H1 (cell line): ENCODE results near the gene SHTN1. TPM values are rescaled to one million over a fixed set of nuclear protein-coding genes. Genes with fewer than 3 reads are reported as not detected.

Experiments used
- CTCF ChIA-PET: fragments of 300-600 bp; sonication (Branson Sonifier 250); formaldehyde crosslinking; loops from one replicate; lab custom pipeline; 2021; ENCODE audit not compliant: partially characterized antibody; lab: Charles Lee
- POLR2A ChIA-PET: fragments of 300-600 bp; sonication (Branson Sonifier 250); formaldehyde crosslinking; loops from one replicate; lab custom pipeline; 2021; ENCODE audit warnings: inconsistent platforms; ENCODE audit not compliant: partially characterized antibody; lab: Charles Lee
- DNase-seq, 2 experiments: peaks; one replicate each; pipeline versions ENCODE4 v3.0.0 to v3.0.0-alpha.2; 2010 to 2022; ENCODE audit warnings: low spot score in 2 of 2, low read depth in 1 of 2, mixed read lengths in 1 of 2
- FAIRE-seq: peaks from 2 replicates; lab custom pipeline; 2011; peaks lifted over from hg19 to GRCh38; lab: Jason Lieb, UNC
- H2AFZ ChIP-seq: 2 replicates; pipeline ENCODE4 v1.8.1; 2012; ENCODE audit warnings: low read length, inconsistent platforms
- H2AK5ac ChIP-seq: 2 replicates; pipeline ENCODE4 v1.6.1; 2013; ENCODE audit warnings: low read depth, low read length
- H2BK120ac ChIP-seq: replicated peaks from 2 replicates; pipeline ENCODE3; 2013; ENCODE audit warnings: low read depth, low read length, inconsistent platforms
- H2BK12ac ChIP-seq: 2 replicates; pipeline ENCODE4 v1.6.1; 2013; ENCODE audit warnings: low read depth, low read length
- H2BK15ac ChIP-seq: 2 replicates; pipeline ENCODE4 v1.6.1; 2013; ENCODE audit warnings: low read length
- H2BK20ac ChIP-seq: 2 replicates; pipeline ENCODE4 v1.6.1; 2013; ENCODE audit warnings: low read length
- H2BK5ac ChIP-seq: 2 replicates; pipeline ENCODE4 v1.6.1; 2013; ENCODE audit warnings: low read depth, low read length
- H3K14ac ChIP-seq: 2 replicates; pipeline ENCODE4 v1.6.1; 2013; ENCODE audit warnings: inconsistent platforms; ENCODE audit not compliant: insufficient read length
- H3K18ac ChIP-seq: 2 replicates; pipeline ENCODE4 v1.6.1; 2013; ENCODE audit warnings: low read length; ENCODE audit errors: extremely low read depth
- H3K23ac ChIP-seq: 2 replicates; pipeline ENCODE4 v1.6.1; 2013; ENCODE audit warnings: inconsistent platforms; ENCODE audit not compliant: insufficient read length
- H3K23me2 ChIP-seq: 2 replicates; pipeline ENCODE4 v1.6.1; 2013; ENCODE audit warnings: low read depth, low read length
- H3K27ac ChIP-seq: 2 replicates; pipeline ENCODE4 v1.6.1; 2011; ENCODE audit warnings: low read depth, low read length, inconsistent platforms
- H3K27me3 ChIP-seq, 4 experiments: replicated peaks in 1 of 4; 1 replicate in 1 of 4; 2 replicates in 3 of 4; pipeline versions ENCODE4 v1.6.1 to v1.8.1; 2011 to 2013; ENCODE audit warnings: low read length in 3 of 4, mild to moderate bottlenecking in 3 of 4, inconsistent platforms in 2 of 4, mixed read lengths in 2 of 4, moderate library complexity in 1 of 4; ENCODE audit not compliant: control insufficient read depth in 3 of 4, insufficient read depth in 3 of 4; ENCODE audit errors: extremely low read depth in 1 of 4
- H3K36me3 ChIP-seq, 4 experiments: 2 replicates each; pipeline versions ENCODE4 v1.6.1 to v1.8.1; 2011 to 2013; ENCODE audit warnings: mild to moderate bottlenecking in 4 of 4, low read length in 3 of 4, moderate library complexity in 2 of 4, control low read depth in 1 of 4, inconsistent platforms in 1 of 4; ENCODE audit not compliant: insufficient read depth in 4 of 4, control insufficient read depth in 2 of 4
- H3K4ac ChIP-seq: replicated peaks from 2 replicates; pipeline ENCODE3; 2013; ENCODE audit warnings: low read length, low read depth, mixed read lengths, inconsistent platforms; ENCODE audit not compliant: insufficient read length
- H3K4me1 ChIP-seq, 4 experiments: replicated peaks in 1 of 4; 1 replicate in 1 of 4; 2 replicates in 3 of 4; pipeline versions ENCODE4 v1.6.1 to v1.8.1; 2011 to 2013; ENCODE audit warnings: low read length in 3 of 4, inconsistent platforms in 2 of 4, mixed read lengths in 1 of 4; ENCODE audit not compliant: insufficient read depth in 4 of 4, control insufficient read depth in 3 of 4
- H3K4me2 ChIP-seq, 2 experiments: 2 replicates each; pipeline versions ENCODE4 v1.6.1 to v1.8.1; 2011 to 2013; ENCODE audit warnings: low read depth in 2 of 2, low read length in 2 of 2, control low read depth in 1 of 2, inconsistent platforms in 1 of 2, mild to moderate bottlenecking in 1 of 2; ENCODE audit not compliant: insufficient read depth in 1 of 2
- H3K4me3 ChIP-seq, 4 experiments: fragments of 200-600, 300-600 bp in 1 of 4; sonication (generic), shearing (Covaris generic), sonication (Bioruptor Twin) in 1 of 4; 2 replicates each; pipeline versions ENCODE4 v1.5.1 to v1.8.1; 2011 to 2016; ENCODE audit warnings: low read length in 4 of 4, low read depth in 3 of 4, control low read depth in 2 of 4, inconsistent platforms in 2 of 4, mild to moderate bottlenecking in 2 of 4, mixed read lengths in 1 of 4, moderate library complexity in 1 of 4; ENCODE audit not compliant: insufficient read depth in 2 of 4; ENCODE audit errors: extremely low read depth in 1 of 4
- H3K56ac ChIP-seq: replicated peaks from 2 replicates; pipeline ENCODE3; 2013; ENCODE audit warnings: low read depth, mild to moderate bottlenecking, mixed read lengths, low read length, inconsistent platforms; ENCODE audit not compliant: insufficient read length
- H3K79me1 ChIP-seq: 2 replicates; pipeline ENCODE4 v1.6.1; 2013; ENCODE audit warnings: low read depth, low read length, control low read depth
- H3K79me2 ChIP-seq, 2 experiments: 2 replicates each; pipeline versions ENCODE4 v1.6.1 to v1.8.1; 2012 to 2013; ENCODE audit warnings: low read length in 2 of 2, mild to moderate bottlenecking in 2 of 2, inconsistent platforms in 1 of 2; ENCODE audit not compliant: insufficient read depth in 2 of 2, control insufficient read depth in 1 of 2
- H3K9ac ChIP-seq, 4 experiments: replicated peaks in 1 of 4; 1 replicate in 1 of 4; 2 replicates in 3 of 4; pipeline versions ENCODE4 v1.6.1 to v1.8.1; 2011 to 2013; ENCODE audit warnings: low read depth in 3 of 4, low read length in 3 of 4, control low read depth in 2 of 4, mild to moderate bottlenecking in 2 of 4, moderate library complexity in 2 of 4, inconsistent platforms in 1 of 4; ENCODE audit errors: extremely low read depth in 1 of 4
- H3K9me3 ChIP-seq, 2 experiments: 2 replicates each; pipeline versions ENCODE4 v1.6.1 to v1.8.1; 2012 to 2013; ENCODE audit warnings: mild to moderate bottlenecking in 2 of 2, moderate library complexity in 2 of 2, control low read depth in 1 of 2, inconsistent platforms in 1 of 2, low read depth in 1 of 2, low read length in 1 of 2, mixed read lengths in 1 of 2; ENCODE audit not compliant: insufficient read depth in 2 of 2
- H4K20me1 ChIP-seq, 2 experiments: replicated peaks in 1 of 2; 2 replicates each; pipeline versions ENCODE3 to v1.8.1; 2011 to 2013; ENCODE audit warnings: inconsistent platforms in 2 of 2, low read length in 2 of 2, mild to moderate bottlenecking in 1 of 2; ENCODE audit not compliant: insufficient read depth in 2 of 2, control insufficient read depth in 1 of 2
- H4K5ac ChIP-seq: 2 replicates; pipeline ENCODE4 v1.6.1; 2013; ENCODE audit warnings: low read length, low read depth, mixed read lengths, inconsistent platforms; ENCODE audit not compliant: insufficient read length
- H4K8ac ChIP-seq: 2 replicates; pipeline ENCODE4 v1.8.0; 2013; ENCODE audit warnings: mild to moderate bottlenecking, moderate library complexity, low read length, inconsistent platforms; ENCODE audit not compliant: insufficient read depth; ENCODE audit errors: extremely low read depth
- H4K91ac ChIP-seq: replicated peaks from 2 replicates; pipeline ENCODE3; 2013; ENCODE audit warnings: low read length, mixed read lengths, inconsistent platforms; ENCODE audit not compliant: insufficient read length
- POLR2A ChIP-seq, 2 experiments: IDR thresholded peaks; 1 replicate in 1 of 2; 2 replicates in 1 of 2; pipeline ENCODE4 v1.6.1; 2011; ENCODE audit warnings: low read depth in 2 of 2, low read length in 2 of 2, mild to moderate bottlenecking in 2 of 2; ENCODE audit errors: control extremely low read depth in 1 of 2
- WGBS, 2 experiments: shearing (Covaris generic) in 1 of 2; methylation state at CpG; one replicate each; pipeline versions ENCODE4 v1.1.6 to v1.1.7; 2013 to 2015; ENCODE audit warnings: low lambda C conversion rate in 2 of 2, mixed read lengths in 2 of 2, inconsistent platforms in 1 of 2, low coverage in 1 of 2, missing lambda C conversion rate in 1 of 2; ENCODE audit not compliant: insufficient replicate concordance in 2 of 2, insufficient coverage in 1 of 2, insufficient read length in 1 of 2; ENCODE audit errors: extremely low coverage in 1 of 2, missing lambda C conversion rate in 1 of 2; 5-methylcytosine and 5-hydroxymethylcytosine counted together
- polyA plus RNA-seq, 7 experiments: library from polyadenylated mRNA; depleted of rRNA in 3 of 7; stranded (reverse) in 5 of 7; unstranded in 2 of 7; fragments of >200 nt in 5 of 7; fragments of 200-250 nt in 2 of 7; gene quantifications; 1 replicate in 5 of 7; 2 replicates in 1 of 7; 4 replicates in 1 of 7; pipeline versions ENCODE4 v1.2.1 to v1.2.3, GENCODE V29; 2011 to 2013; ENCODE audit warnings: missing spikeins in 2 of 7, mixed read lengths in 2 of 7
- total RNA-seq: library from RNA; stranded (reverse); fragmentation: NEBNext Ultra II Directional; extraction: Animal tissue kit (Norgen Biotek cat#: 25700); gene quantifications from 2 replicates; pipeline ENCODE4 v1.2.1, GENCODE V29; 2021

SHTN1 gene
- total and polyA plus RNA-seq, 2 of the 8 experiments (the other 6 are each of a cell fraction or from before 2014, with no cell fraction given) = 3.3 to 12.7 TPM

GRCh38 chr10:116835658-116836057 is 169.3 kb downstream of the SHTN1 start:
- Histone ChIP-seq H3K36me3 (no peaks in the 10 kb centered on the region; a peak in 1 of 8 replicates), H3K23ac (no peak overlapping the region), H3K27ac (peak overlapping the region; percentile 57; the same call in 1 of the 2 replicates), H4K5ac (peak overlapping the region; percentile 8), H2BK12ac (0 out of 2 replicates have a peak overlapping the region, but pooled peaks have one; percentile 0), H3K18ac (peak overlapping the region; percentile 60; the same call in 1 of the 2 replicates), H4K20me1 (no peaks in the 10 kb centered on the region), H4K8ac (no peak overlapping the region), H2AK5ac (no peak overlapping the region), H2BK5ac (no peak overlapping the region; the same call in 1 of the 2 replicates), H3K4me2 (peak overlapping the region; percentile 48 to 57), H4K91ac (no peak overlapping the region), H2AFZ (no peak overlapping the region), H3K79me1 (no peaks in the 10 kb centered on the region), H3K27me3 (no peaks in the 10 kb centered on the region), H3K56ac (no peak overlapping the region), H2BK20ac (no peak overlapping the region), H2BK120ac (no peak overlapping the region), H3K14ac (no peak overlapping the region), H3K79me2 (no peaks in the 10 kb centered on the region), H3K9ac (no peak overlapping the region; a peak in 1 of 7 replicates), H3K9me3 (no peaks in the 10 kb centered on the region), H3K4ac (no peak overlapping the region), H3K4me3 (peak overlapping the region in 1 of 4 experiments; percentile 37; a peak in 3 of 8 replicates), H2BK15ac (no peak overlapping the region), H3K23me2 (no peaks in the 10 kb centered on the region), H3K4me1 (peaks cover 29 to 50% (median 40%) of the 10 kb centered on the region in 4 experiments)
- ChIA-PET CTCF (interaction anchor here (0.6 to 4.1 kb wide), 18 partner anchors 8 to 340 kb away, joined by 3 to 21 read pairs (median 5); partner anchors contain the start of gene ENO4), POLR2A (interaction anchor here (1.3 to 4.7 kb wide), 3 partner anchors 9 to 29 kb away, joined by 7 to 21 read pairs (median 8); partner anchors contain the start of gene ENO4)
- FAIRE-seq = no peak
- WGBS, 2 experiments = 47% methylated on average over 7 of the region's 7 CpGs; no CpG with 5 or more reads in 1 of the 2 experiments
- DNase-seq = no peak
- TF ChIP-seq POLR2A (IDR thresholded peaks at IDR 0.05; ENCODE audit: control extremely low read depth in 1 of 2, low read depth in 2 of 2, low read length in 2 of 2) = no peak
